ENCODE data around the gene TRPM2. TPM values are rescaled to one million over a fixed set of nuclear protein-coding genes. Genes with fewer than 3 reads are reported as not detected.
"Not testable (repeated sequence)": the region's sequence is repeated elsewhere in the genome, so short reads cannot be mapped to it uniquely, and the experiment has no call there.

The TRPM2 gene
- total RNA-seq, 4 donors from 2014 or later = 0.15 to 0.52 (median 0.44) TPM

GRCh38 chr21:44413566-44414290 is 60.3 kb downstream of the TRPM2 start:
- in situ Hi-C loops (cut with MboI; ENCODE audit: low sequenced_read_pairs in 4 of 4) (no loop called here), intact Hi-C loops (cut with DNase I; ENCODE audit: low total_unique reads) (no loop called here)
- Histone ChIP-seq H3K4me3 (no peak overlapping the region), H3K36me3 (no peaks in the 10 kb centered on the region), H3K27ac (no peak overlapping the region), H3K9me3 (no peaks in the 10 kb centered on the region), H3K4me1 (no peaks in the 10 kb centered on the region), H3K27me3 (peaks cover 3 to 21% (median 14%) of the 10 kb centered on the region in 3 donors)
- TF ChIP-seq POLR2A (IDR thresholded peaks at IDR 0.05) = no peak
- no peak for TF ChIP-seq CTCF (IDR thresholded peaks at IDR 0.05 in 4 of 5, conservative IDR thresholded peaks at IDR 0.05 in 1 of 5)
- peak in 1 of 2 donors; percentile 3 for DNase-seq
- no peak for ATAC-seq

GRCh38 chr21:44414291-44415072 is 61.1 kb downstream of the TRPM2 start:
- Histone ChIP-seq H3K4me3 (no peak overlapping the region), H3K9me3 (no peaks in the 10 kb centered on the region), H3K27ac (no peak overlapping the region), H3K36me3 (no peaks in the 10 kb centered on the region), H3K4me1 (no peaks in the 10 kb centered on the region), H3K27me3 (peaks cover 3 to 21% (median 14%) of the 10 kb centered on the region in 3 donors)
- TF ChIP-seq CTCF (IDR thresholded peaks at IDR 0.05 in 4 of 5, conservative IDR thresholded peaks at IDR 0.05 in 1 of 5) (no peak), POLR2A (IDR thresholded peaks at IDR 0.05) (no peak)
- in situ Hi-C loops (cut with MboI; ENCODE audit: low sequenced_read_pairs in 4 of 4) (no loop called here), intact Hi-C loops (cut with DNase I; ENCODE audit: low total_unique reads) (no loop called here)
- ATAC-seq (no peak), DNase-seq (peak in 1 of 2 donors; percentile 12)

GRCh38 chr21:44415073-44416025 is 61.9 kb downstream of the TRPM2 start:
- peaks cover 3 to 21% (median 14%) of the 10 kb centered on the region in 3 donors for H3K27me3 ChIP-seq
- H3K27ac ChIP-seq = no peak overlapping the region
- no peak for DNase-seq
- intact Hi-C loops (cut with DNase I; ENCODE audit: low total_unique reads) = no loop called here
- H3K36me3 ChIP-seq = no peaks in the 10 kb centered on the region
- H3K4me1 ChIP-seq = no peaks in the 10 kb centered on the region
- ATAC-seq = no peak
- H3K4me3 ChIP-seq = no peak overlapping the region
- TF ChIP-seq CTCF (IDR thresholded peaks at IDR 0.05 in 4 of 5, conservative IDR thresholded peaks at IDR 0.05 in 1 of 5) (no peak), POLR2A (IDR thresholded peaks at IDR 0.05) (no peak)
- in situ Hi-C loops (cut with MboI; ENCODE audit: low sequenced_read_pairs in 4 of 4) = no loop called here
- no peaks in the 10 kb centered on the region for H3K9me3 ChIP-seq

- Histone ChIP-seq H3K4me1 (no peaks in the 10 kb centered on the region), H3K9me3 (no peaks in the 10 kb centered on the region), H3K27me3 (peaks cover 3 to 21% (median 14%) of the 10 kb centered on the region in 3 donors), H3K36me3 (no peaks in the 10 kb centered on the region), H3K4me3 (no peak overlapping the region), H3K27ac (no peak overlapping the region)
- DNase-seq (no peak), ATAC-seq (no peak)
- intact Hi-C loops (cut with DNase I; ENCODE audit: low total_unique reads) = no loop called here
- no peak for TF ChIP-seq POLR2A (IDR thresholded peaks at IDR 0.05)
- in situ Hi-C loops (cut with MboI; ENCODE audit: low sequenced_read_pairs in 4 of 4) = no loop called here
Observed at GRCh38 chr21:44416193-44416592, 62.8 kb downstream of the TRPM2 start.

- H3K9me3 ChIP-seq; H3K36me3 ChIP-seq; H3K4me3 ChIP-seq; in situ Hi-C loops (cut with MboI; ENCODE audit: low sequenced_read_pairs in 4 of 4); H3K4me1 ChIP-seq; ATAC-seq; H3K27ac ChIP-seq; DNase-seq; intact Hi-C loops (cut with DNase I; ENCODE audit: low total_unique reads): not testable (repeated sequence)
- H3K27me3 ChIP-seq = peaks cover 3 to 21% (median 14%) of the 10 kb centered on the region in 3 donors
Observed at GRCh38 chr21:44417621-44418107, 64.2 kb downstream of the TRPM2 start.
